Suprapubic skin (tissue), 3 donors: ENCODE results near the gene GPBAR1.

Experiments
- CTCF ChIP-seq, 2 donors: fragments of 200-600 bp in 1 of 2; fragments of 450-650 bp in 1 of 2; sonication (generic) in 1 of 2; IDR thresholded peaks; one replicate each; pipeline ENCODE4 v1.5.1; 2016 to 2019; ENCODE audit warnings: antibody characterized with exemption in 2 of 2, mild to moderate bottlenecking in 1 of 2, moderate library complexity in 1 of 2
- POLR2A ChIP-seq, 2 donors: fragments of 450-650 bp; IDR thresholded peaks; one replicate each; pipeline ENCODE4 v1.6.1; 2017; ENCODE audit warnings: antibody characterized with exemption in 2 of 2, mild to moderate bottlenecking in 2 of 2, moderate library complexity in 2 of 2

- TF ChIP-seq CTCF (IDR thresholded peaks at IDR 0.05) (no peak), POLR2A (IDR thresholded peaks at IDR 0.05) (no peak)
These were observed 7.6 kb upstream of the GPBAR1 start for GRCh38 chr2:218253232-218253625.
